Chondrocyte (in vitro differentiated cells): Measurements from ENCODE around the gene CPO. TPM values are rescaled to one million over a fixed set of nuclear protein-coding genes. Genes with fewer than 3 reads are reported as not detected.

Source experiments
- DNase-seq: peaks from one replicate; pipeline ENCODE4 v3.0.0; 2021; ENCODE audit warnings: mixed read lengths, low spot score
- H3K27ac Mint-ChIP-seq: one replicate; pipeline ENCODE4 v1.8.0; 2021; ENCODE audit warnings: mild to moderate bottlenecking, moderate library complexity, mixed read lengths; ENCODE audit not compliant: unreplicated experiment
- H3K27me3 Mint-ChIP-seq: 2 replicates; pipeline ENCODE4 v1.8.0; 2021; ENCODE audit warnings: low read depth, mixed read lengths
- H3K36me3 Mint-ChIP-seq: 2 replicates; pipeline ENCODE4 v1.8.0; 2021; ENCODE audit warnings: low read depth, mixed read lengths
- H3K4me1 Mint-ChIP-seq: 2 replicates; pipeline ENCODE4 v1.8.0; 2021; ENCODE audit warnings: low read depth, mild to moderate bottlenecking, mixed read lengths
- H3K4me3 Mint-ChIP-seq: one replicate; pipeline ENCODE4 v1.8.0; 2021; ENCODE audit warnings: mild to moderate bottlenecking, moderate library complexity, mixed read lengths; ENCODE audit not compliant: unreplicated experiment
- H3K9me3 Mint-ChIP-seq: 2 replicates; pipeline ENCODE4 v1.8.0; 2021; ENCODE audit warnings: low read depth, mixed read lengths
- CTCF ChIP-seq: fragments of 200-600 bp; sonication (generic); IDR thresholded peaks from 2 replicates; pipeline ENCODE4 v1.5.0; 2021; ENCODE audit warnings: antibody characterized with exemption, mild to moderate bottlenecking, moderate library complexity
- total RNA-seq: library from RNA; stranded (reverse); gene quantifications from 3 replicates; pipeline ENCODE4 v1.2.1, GENCODE V29; 2021

The CPO gene
- total RNA-seq, 1 donor from 2014 or later: not detected

GRCh38 chr2:206986943-206987342 is 47.6 kb downstream of the CPO start:
- Mint-ChIP-seq H3K36me3 (no peaks in the 10 kb centered on the region), H3K9me3 (no peaks in the 10 kb centered on the region), H3K27me3 (no peaks in the 10 kb centered on the region), H3K27ac (no peak overlapping the region), H3K4me1 (peaks cover 25% of the 10 kb centered on the region), H3K4me3 (no peak overlapping the region)
- no peak for DNase-seq
- no peak for TF ChIP-seq CTCF

DNA sequence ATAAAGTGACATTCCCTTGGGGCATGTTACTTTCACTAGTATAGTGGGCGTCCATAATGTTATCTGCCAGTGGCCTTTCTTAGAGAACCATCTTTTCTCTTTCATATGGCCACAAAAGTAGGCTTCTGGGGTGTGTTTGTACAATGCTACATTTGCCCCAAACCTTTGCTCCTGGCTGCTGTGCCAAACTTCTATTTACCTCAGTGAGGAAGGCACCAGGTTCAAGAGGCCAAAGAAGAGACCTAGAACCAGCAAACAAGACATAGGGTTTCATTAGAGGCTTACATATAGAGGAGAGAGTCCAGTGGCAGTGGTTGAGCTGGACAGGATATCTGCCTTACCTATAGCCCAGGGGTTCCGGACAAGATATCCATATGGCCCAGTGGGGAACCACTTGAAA is 48.5 kb downstream of the CPO start:
- Mint-ChIP-seq H3K36me3 (no peaks in the 10 kb centered on the region), H3K27ac (no peak overlapping the region), H3K4me1 (peaks cover 17% of the 10 kb centered on the region), H3K9me3 (no peaks in the 10 kb centered on the region), H3K27me3 (no peaks in the 10 kb centered on the region), H3K4me3 (no peak overlapping the region)
- no peak for DNase-seq
- no peak for TF ChIP-seq CTCF

DNA sequence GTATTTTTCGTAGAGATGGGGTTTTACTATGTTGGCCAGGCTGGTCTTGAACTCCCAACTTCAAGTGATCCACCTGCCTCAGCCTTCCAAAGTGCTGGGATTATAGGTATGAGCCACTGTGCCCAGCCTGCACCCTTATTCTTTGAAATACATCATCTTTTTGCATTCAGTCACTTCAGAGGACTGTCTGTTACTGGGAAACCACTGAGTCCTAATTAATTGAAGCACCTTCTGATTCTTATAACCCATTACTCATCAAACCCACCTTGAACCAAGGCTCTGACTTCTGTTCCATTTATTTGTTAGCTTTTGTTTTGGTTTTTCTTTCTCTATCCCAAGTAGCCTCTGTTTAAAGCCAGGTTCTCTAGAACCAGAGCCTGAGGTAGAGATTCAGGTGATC is 49.6 kb downstream of the CPO start:
- H3K4me1 Mint-ChIP-seq: peaks cover 10% of the 10 kb centered on the region
- DNase-seq: no peak
- no peak for TF ChIP-seq CTCF
- no peak overlapping the region for H3K27ac Mint-ChIP-seq
- no peaks in the 10 kb centered on the region for H3K27me3 Mint-ChIP-seq
- no peaks in the 10 kb centered on the region for H3K36me3 Mint-ChIP-seq
- H3K4me3 Mint-ChIP-seq: no peak overlapping the region
- H3K9me3 Mint-ChIP-seq: no peaks in the 10 kb centered on the region

DNA sequence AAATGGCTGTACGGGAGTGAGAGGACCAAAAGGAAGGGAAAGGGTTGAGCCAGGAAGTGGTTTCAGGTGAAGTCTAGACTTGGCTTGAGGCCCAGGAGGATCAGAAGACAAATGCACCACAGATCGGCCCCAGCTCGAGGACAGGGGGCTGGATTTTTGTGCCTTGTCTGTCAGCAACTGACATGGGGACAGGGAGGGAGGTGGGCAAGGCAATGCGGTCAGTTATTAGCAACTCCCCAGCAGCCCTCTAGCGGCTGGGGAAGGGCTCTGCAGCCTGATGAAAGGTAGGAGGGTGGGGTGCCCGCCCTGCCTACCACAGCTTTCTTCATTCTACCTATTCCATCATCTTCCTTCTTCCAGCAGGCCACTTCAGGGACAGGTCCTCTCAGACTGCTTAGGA is 50.0 kb downstream of the CPO start:
- Mint-ChIP-seq H3K4me3 (no peak overlapping the region), H3K4me1 (peaks cover 10% of the 10 kb centered on the region), H3K36me3 (no peaks in the 10 kb centered on the region), H3K27me3 (no peaks in the 10 kb centered on the region), H3K9me3 (no peaks in the 10 kb centered on the region), H3K27ac (no peak overlapping the region)
- peak; percentile 78 for TF ChIP-seq CTCF
- DNase-seq: no peak

DNA sequence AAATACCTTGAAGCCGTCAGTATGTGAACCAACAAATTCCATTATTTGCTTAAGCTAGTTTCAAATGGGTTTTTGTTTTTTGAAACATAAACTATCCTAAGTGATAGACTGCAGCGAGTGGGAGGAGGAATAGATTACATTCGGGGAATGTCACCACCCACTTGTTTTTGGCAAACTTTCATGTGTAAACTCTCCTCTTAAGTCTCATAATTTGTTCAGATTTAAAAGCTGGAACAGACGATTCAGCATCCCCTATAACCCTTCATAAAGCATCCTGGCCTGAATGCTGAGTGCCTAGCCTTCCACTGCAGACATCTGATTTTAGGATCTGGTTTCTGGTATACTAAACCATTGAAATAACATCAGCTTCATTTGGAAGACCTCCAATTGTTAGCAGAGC is 51.0 kb downstream of the CPO start:
- peaks cover 2% of the 10 kb centered on the region for H3K9me3 Mint-ChIP-seq
- DNase-seq: no peak
- TF ChIP-seq CTCF: no peak
- no peaks in the 10 kb centered on the region for H3K36me3 Mint-ChIP-seq
- H3K27ac Mint-ChIP-seq: no peak overlapping the region
- H3K4me1 Mint-ChIP-seq: peaks cover 9% of the 10 kb centered on the region
- no peaks in the 10 kb centered on the region for H3K27me3 Mint-ChIP-seq
- no peak overlapping the region for H3K4me3 Mint-ChIP-seq
